ENCODE results near the gene HAPLN1. TPM values are rescaled to one million over a fixed set of nuclear protein-coding genes. Genes with fewer than 3 reads are reported as not detected.
A peak's percentile ranks its signal among the peaks of the same experiment; 100 is the strongest.

The HAPLN1 gene
- total and polyA plus RNA-seq, 2 of the 4 experiments (the other 2 are of a cell fraction) = under 0.01 to 0.07 TPM

- Histone ChIP-seq H3K9me3 (ENCODE audit: control insufficient read depth, insufficient read depth, low read length) (no peaks in the 10 kb centered on the region), H4K20me1 (ENCODE audit: insufficient read depth, low read length) (no peaks in the 10 kb centered on the region), H3K56ac (ENCODE audit: extremely low read depth, insufficient read depth, low read length) (no peak overlapping the region), H4K5ac (ENCODE audit: low read depth, low read length) (no peak overlapping the region; the same call in 1 of the 2 replicates), H4K8ac (ENCODE audit: low read depth in 2 of 2, low read length in 2 of 2) (peak overlapping the region in 1 of 2 experiments; percentile 45; a peak in 1 of 4 replicates), H3K4me2 (ENCODE audit: low read depth, low read length) (peak overlapping the region; percentile 25; the same call in 1 of the 2 replicates), H3K9ac (ENCODE audit: low read depth, low read length) (no peak overlapping the region), H2BK20ac (ENCODE audit: low read depth, low read length) (no peak overlapping the region), H2BK120ac (ENCODE audit: low read depth, low read length) (0 out of 2 replicates have a peak overlapping the region, but pooled peaks have one; percentile 20), H2BK15ac (ENCODE audit: low read depth, low read length) (no peak overlapping the region), H3K4me3 (ENCODE audit: insufficient read depth, low read depth, low read length) (no peak overlapping the region), H3K4me1 (ENCODE audit: control insufficient read depth, insufficient read depth, low read length) (peaks cover 5% of the 10 kb centered on the region), H2AFZ (replicated peaks; ENCODE audit: low read length, poor library complexity) (no peak overlapping the region), H2AK9ac (replicated peaks; ENCODE audit: low read depth, low read length, poor library complexity) (no peak overlapping the region), H3K23ac (ENCODE audit: low read depth, low read length) (no peak overlapping the region), H3K18ac (ENCODE audit: low read depth, low read length) (no peak overlapping the region; the same call in 1 of the 2 replicates), H4K91ac (ENCODE audit: insufficient read depth, low read depth, low read length) (no peak overlapping the region), H3K9me1 (ENCODE audit: insufficient read depth, low read length) (peaks cover 4% of the 10 kb centered on the region), H3K79me1 (ENCODE audit: low read depth in 1 of 2, low read length in 2 of 2) (no peaks in the 10 kb centered on the region), H3K36me3 (ENCODE audit: control insufficient read depth, insufficient read depth, low read length) (no peaks in the 10 kb centered on the region), H3K14ac (replicated peaks; ENCODE audit: low read depth, low read length) (no peak overlapping the region), H2BK5ac (ENCODE audit: low read depth, low read length, poor library complexity, severe bottlenecking) (no peak overlapping the region), H3K4ac (ENCODE audit: low read depth, low read length) (no peak overlapping the region), H2AK5ac (ENCODE audit: low read depth, low read length) (no peak overlapping the region), H3K27me3 (ENCODE audit: control insufficient read depth, insufficient read depth, low read length) (no peaks in the 10 kb centered on the region), H3K27ac (ENCODE audit: insufficient read depth, low read length) (no peak overlapping the region)
- no TSS peak for BruUV-seq (replicated peaks)
- dilution Hi-C loops (cut with HindIII; ENCODE audit: low sequenced_read_pairs, unreplicated experiment) = no loop called here
- POLR2A ChIA-PET (ENCODE audit: unreplicated experiment) = no interaction called here
- no peak for DNase-seq
- no peak for ATAC-seq (ENCODE audit: low read depth)
- TF ChIP-seq BHLHE40 (IDR thresholded peaks at IDR 0.05; ENCODE audit: low read depth, low read length) (no peak), RFX5 (IDR thresholded peaks at IDR 0.05; ENCODE audit: low read depth, low read length) (no peak), RAD21 (IDR thresholded peaks at IDR 0.05; ENCODE audit: low read length) (no peak), MAZ (IDR thresholded peaks at IDR 0.05; ENCODE audit: borderline replicate concordance, low read depth, low read length) (no peak), FOS (IDR thresholded peaks at IDR 0.05; ENCODE audit: low read depth, low read length) (no peak), MAFK (IDR thresholded peaks at IDR 0.05; ENCODE audit: low read depth, low read length) (no peak), CEBPB (IDR thresholded peaks at IDR 0.05; ENCODE audit: low read depth, low read length) (no peak), NFE2L2 (IDR thresholded peaks at IDR 0.05; ENCODE audit: low read depth, low read length) (no peak), MXI1 (IDR thresholded peaks at IDR 0.05; ENCODE audit: borderline replicate concordance, low read depth, low read length) (no peak), SMC3 (IDR thresholded peaks at IDR 0.05; ENCODE audit: low read depth, low read length) (no peak), CHD1 (IDR thresholded peaks at IDR 0.05; ENCODE audit: low read depth, low read length) (no peak)
- TF ChIP-seq, protein P1, sequence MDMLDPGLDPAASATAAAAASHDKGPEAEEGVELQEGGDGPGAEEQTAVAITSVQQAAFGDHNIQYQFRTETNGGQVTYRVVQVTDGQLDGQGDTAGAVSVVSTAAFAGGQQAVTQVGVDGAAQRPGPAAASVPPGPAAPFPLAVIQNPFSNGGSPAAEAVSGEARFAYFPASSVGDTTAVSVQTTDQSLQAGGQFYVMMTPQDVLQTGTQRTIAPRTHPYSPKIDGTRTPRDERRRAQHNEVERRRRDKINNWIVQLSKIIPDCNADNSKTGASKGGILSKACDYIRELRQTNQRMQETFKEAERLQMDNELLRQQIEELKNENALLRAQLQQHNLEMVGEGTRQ (IDR thresholded peaks at IDR 0.05; ENCODE audit: low read depth, low read length) = no peak
- intact Hi-C loops (cut with micrococcal nuclease) = no loop called here
- no CpG with 5 or more reads among the region's 4 CpGs for WGBS, 2 experiments (ENCODE audit: extremely low coverage in 2 of 2, insufficient read length in 1 of 2)
- CTCF ChIA-PET = no interaction called here
- in situ Hi-C loops (cut with MboI; ENCODE audit: low sequenced_read_pairs) = no loop called here
These were observed 129.7 kb downstream of the HAPLN1 start for GRCh38 chr5:83590966-83591365.
